K562 (cell line): ENCODE measurements around the gene BAK1. TPM values are rescaled to one million over a fixed set of nuclear protein-coding genes. Genes with fewer than 3 reads are reported as not detected.

Experiments used
- ATAC-seq: fragments of 200-7000 bp; cut with Tn5 transposase; 3 replicates; pipeline ENCODE4 v1.9.1; 2020; ENCODE audit warnings: moderate library complexity
- BruUV-seq: library from RNA; stranded (reverse); fragments of 400-500 nt; replicated peaks from 2 replicates; lab custom pipeline; 2021; lab: Mats Ljungman, UMichigan
- CTCF ChIA-PET: fragments of 300-600 bp; formaldehyde crosslinking; extraction: SDS; loops from one replicate; lab custom pipeline; 2021; ENCODE audit warnings: low intra/inter-chr PET ratio; lab: Yijun Ruan, JAX
- POLR2A ChIA-PET: fragments of 300-600, 350-650 bp; sonication (Branson Sonifier 250); formaldehyde crosslinking; extraction: SDS; loops from one replicate; lab custom pipeline; 2021; ENCODE audit warnings: antibody characterized with exemption, inconsistent platforms; lab: Yijun Ruan, JAX
- DNase-seq, 4 experiments: peaks; one replicate each; pipeline versions ENCODE4 v3.0.0 to v3.0.0-alpha.2; 2011 to 2018; ENCODE audit warnings: low spot score in 3 of 4, mixed read lengths in 3 of 4; ENCODE audit errors: extremely low read depth in 1 of 4
- FAIRE-seq: peaks from 2 replicates; lab custom pipeline; 2011; peaks lifted over from hg19 to GRCh38; lab: Jason Lieb, UNC
- H2AFZ ChIP-seq: 2 replicates; pipeline ENCODE4 v1.6.0; 2011; ENCODE audit warnings: low read depth, low read length, control low read depth, inconsistent platforms
- H3K27ac ChIP-seq: fragments of 200-600 bp; 3 replicates; pipeline ENCODE4 v1.8.0; 2011; ENCODE audit warnings: low read depth, mild to moderate bottlenecking, control low read depth, inconsistent platforms, low read length, moderate library complexity, mixed read lengths; ENCODE audit errors: extremely low read depth
- H3K27me3 ChIP-seq, 2 experiments: fragments of 300-600 bp in 1 of 2; 2 replicates in 1 of 2; 3 replicates in 1 of 2; pipeline versions ENCODE4 v1.6.0 to v1.8.0; 2011; ENCODE audit warnings: inconsistent platforms in 2 of 2, low read length in 2 of 2, mild to moderate bottlenecking in 1 of 2, mixed read lengths in 1 of 2, moderate library complexity in 1 of 2; ENCODE audit not compliant: control insufficient read depth in 2 of 2, insufficient read depth in 2 of 2
- H3K36me3 ChIP-seq: fragments of 300-600 bp; 3 replicates; pipeline ENCODE4 v1.8.0; 2011; ENCODE audit warnings: mild to moderate bottlenecking, low read length, inconsistent platforms; ENCODE audit not compliant: control insufficient read depth, insufficient read depth
- H3K4me1 ChIP-seq, 2 experiments: fragments of 200-600 bp in 1 of 2; replicated peaks in 1 of 2; 2 replicates in 1 of 2; 3 replicates in 1 of 2; pipeline versions ENCODE4 v1.5.1 to v1.8.0; 2011; ENCODE audit warnings: inconsistent platforms in 2 of 2, low read length in 2 of 2, mild to moderate bottlenecking in 1 of 2, mixed read lengths in 1 of 2, moderate library complexity in 1 of 2; ENCODE audit not compliant: control insufficient read depth in 2 of 2, insufficient read depth in 2 of 2
- H3K4me2 ChIP-seq: 2 replicates; pipeline ENCODE4 v1.6.1; 2011; ENCODE audit warnings: low read length, control low read depth, inconsistent platforms, mixed read lengths; ENCODE audit not compliant: insufficient read depth
- H3K4me3 ChIP-seq: fragments of 200-600 bp; sonication (generic), shearing (Covaris generic); 2 replicates; pipeline ENCODE4 v1.5.1; 2016; ENCODE audit warnings: control low read depth, inconsistent platforms
- H3K79me2 ChIP-seq: fragments of 200-600 bp; 3 replicates; pipeline ENCODE4 v1.8.0; 2011; ENCODE audit warnings: low read length, inconsistent platforms; ENCODE audit not compliant: control insufficient read depth, insufficient read depth
- H3K9ac ChIP-seq, 2 experiments: 2 replicates each; pipeline versions ENCODE4 v1.6.0 to v1.6.1; 2011; ENCODE audit warnings: low read depth in 2 of 2, low read length in 2 of 2, control low read depth in 1 of 2, inconsistent platforms in 1 of 2, mild to moderate bottlenecking in 1 of 2, mixed read lengths in 1 of 2; ENCODE audit not compliant: insufficient read depth in 1 of 2
- H3K9me1 ChIP-seq: one replicate; pipeline ENCODE4 v1.6.0; 2011; ENCODE audit warnings: inconsistent platforms, mild to moderate bottlenecking, low read length, moderate library complexity; ENCODE audit not compliant: control insufficient read depth, insufficient read depth
- H3K9me3 ChIP-seq: replicated peaks from 2 replicates; pipeline ENCODE4 v1.5.1; 2011; ENCODE audit warnings: low read depth, low read length, inconsistent platforms; ENCODE audit not compliant: control insufficient read depth, insufficient read depth
- H4K20me1 ChIP-seq: replicated peaks from 2 replicates; pipeline ENCODE4 v1.6.1; 2011; ENCODE audit warnings: low read length, inconsistent platforms, mixed read lengths; ENCODE audit not compliant: control insufficient read depth, insufficient read depth
- BMI1 ChIP-seq: fragments of 150-350 bp; IDR thresholded peaks from 2 replicates; pipeline ENCODE4 v1.6.1; 2014; ENCODE audit warnings: low read length
- CBFB ChIP-seq: sonication (generic); formaldehyde crosslinking; IDR thresholded peaks from 2 replicates; pipeline ENCODE4 v1.4.0; 2020; ENCODE audit warnings: mild to moderate bottlenecking, missing genetic modification reagents
- CBX2 ChIP-seq: fragments of 200-600 bp; sonication (generic); IDR thresholded peaks from one replicate; pipeline ENCODE4 v1.6.1; 2012; ENCODE audit warnings: mild to moderate bottlenecking, low read length, inconsistent platforms; ENCODE audit not compliant: insufficient read depth, poor library complexity, severe bottlenecking
- GTF2F1 ChIP-seq: IDR thresholded peaks from 2 replicates; pipeline ENCODE4 v1.6.1; 2011; ENCODE audit warnings: low read depth, low read length, improper control_type of control experiment
- MIER1 ChIP-seq: fragments of 450-650 bp; IDR thresholded peaks from 2 replicates; pipeline ENCODE4 v1.6.1; 2016; ENCODE audit warnings: antibody characterized with exemption, mild to moderate bottlenecking, low read depth
- POU5F1 ChIP-seq: fragments of 150-350 bp; IDR thresholded peaks from 2 replicates; pipeline ENCODE4 v1.6.1; 2014; ENCODE audit warnings: borderline replicate concordance, low read length, low read depth, mild to moderate bottlenecking; ENCODE audit not compliant: partially characterized antibody
- TRIM28 ChIP-seq: fragments of 450-650 bp; IDR thresholded peaks from 2 replicates; pipeline ENCODE4 v1.6.1; 2017
- ZFP30 ChIP-seq: fragments of 250-450 bp; sonication (Bioruptor Pico); IDR thresholded peaks from 2 replicates; pipeline ENCODE4 v1.8.0; 2022; ENCODE audit warnings: moderate library complexity, mild to moderate bottlenecking, inconsistent platforms, borderline replicate concordance
- ZNF354B ChIP-seq: fragments of 250-450 bp; sonication (Bioruptor Pico); IDR thresholded peaks from 2 replicates; pipeline ENCODE4 v1.4.0; 2020
- WGBS: fragments of 100-300 bp; shearing (Covaris generic); methylation state at CpG from one replicate; pipeline ENCODE4 v1.1.6; 2016; ENCODE audit warnings: low coverage, mixed read lengths; ENCODE audit not compliant: insufficient coverage; ENCODE audit errors: missing lambda C conversion rate; 5-methylcytosine and 5-hydroxymethylcytosine counted together
- in situ Hi-C: fragments of 300-500 bp; cut with MboI; formaldehyde crosslinking; loops from 4 replicates; pipeline ENCODE4 v1.15.0; 2018; ENCODE audit warnings: inconsistent platforms, mixed read lengths
- intact Hi-C: fragments of 100-400 bp; cut with micrococcal nuclease; formaldehyde crosslinking; loops from 2 replicates; pipeline ENCODE4 v1.14.2; 2022
- polyA plus RNA-seq, 8 experiments: library from polyadenylated mRNA; depleted of rRNA in 4 of 8; stranded (reverse) in 5 of 8; unstranded in 3 of 8; fragments of >200 nt; fragmentation: Nextera tagmentation in 2 of 8; fragmentation: Illumina TruSeq in 1 of 8; extraction: Ambion mirVana in 2 of 8; extraction: Trizol in 1 of 8; gene quantifications; 2 replicates each; pipeline versions ENCODE4 v1.2.1 to v1.2.3, GENCODE V29; 2011 to 2014; ENCODE audit warnings: inconsistent platforms in 1 of 8, missing spikeins in 1 of 8
- total RNA-seq, 7 experiments: library from RNA; depleted of rRNA in 6 of 7; stranded (reverse); fragments of >200 nt in 6 of 7; fragmentation: Illumina TruSeq in 2 of 7; extraction: Trizol in 2 of 7; gene quantifications; 2 replicates each; pipeline versions ENCODE4 v1.2.1 to v1.2.3, GENCODE V29; 2011 to 2021; ENCODE audit warnings: low replicate concordance in 1 of 7
- TF ChIP-seq, protein P1 (sequence below): fragments of 250-450 bp; sonication (Bioruptor Pico); IDR thresholded peaks from 2 replicates; pipeline ENCODE4 v1.5.0; 2022; ENCODE audit warnings: mild to moderate bottlenecking
- TF ChIP-seq, protein P2 (sequence below): fragments of 250-450 bp; sonication (Bioruptor Pico); IDR thresholded peaks from 2 replicates; pipeline ENCODE4 v1.5.0; 2020; ENCODE audit warnings: mild to moderate bottlenecking, borderline replicate concordance

Gene BAK1
- total and polyA plus RNA-seq, 9 of the 15 experiments (the other 6 are each of a cell fraction or from before 2014, with no cell fraction given), result 5.4 to 30.7 (median 18.9) TPM

DNA sequence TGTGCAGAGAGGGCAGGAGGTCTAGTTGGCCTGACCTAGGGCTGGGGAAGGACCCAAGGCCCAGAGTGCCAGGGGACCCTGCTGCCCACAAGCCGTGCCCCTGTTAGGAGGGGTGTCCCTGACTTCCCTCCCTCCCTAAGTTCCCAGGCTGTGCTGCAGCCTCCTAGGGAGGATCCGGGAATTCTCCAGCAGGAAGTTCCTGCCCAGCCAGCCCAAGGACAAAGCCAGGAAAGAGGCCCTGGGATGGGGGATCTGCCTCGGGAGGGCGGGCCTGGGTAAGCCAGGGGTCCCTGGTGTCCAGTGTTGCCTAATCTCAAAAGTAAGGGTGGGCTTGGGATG is 9.3 kb upstream of the BAK1 start:
- Histone ChIP-seq H3K4me3 (no peak overlapping the region), H3K27me3 (no peaks in the 10 kb centered on the region), H3K9me3 (no peaks in the 10 kb centered on the region), H3K27ac (no peak overlapping the region), H3K79me2 (no peaks in the 10 kb centered on the region), H3K4me1 (peaks cover 18 to 32% of the 10 kb centered on the region in 2 experiments), H3K4me2 (no peak overlapping the region), H2AFZ (no peak overlapping the region), H4K20me1 (no peaks in the 10 kb centered on the region), H3K9ac (no peak overlapping the region; a peak in 1 of 4 replicates), H3K36me3 (no peaks in the 10 kb centered on the region), H3K9me1 (peaks cover 2% of the 10 kb centered on the region)
- BruUV-seq, result no TSS peak
- FAIRE-seq (no peak), DNase-seq (no peak), ATAC-seq (no peak)
- in situ Hi-C loops (loop anchor here (5.0 to 10.0 kb wide), 3 partner anchors 113 to 415 kb away; no protein-coding TSS in a partner anchor), intact Hi-C loops (loop anchor here (1.0 kb wide), 1 partner anchor 111 kb away; no protein-coding TSS in a partner anchor)
- 29% methylated on average over 4 of the region's 4 CpGs for WGBS
- ChIA-PET POLR2A (no interaction called here), CTCF (interaction anchor here (0.7 to 3.9 kb wide), 6 partner anchors 44 to 173 kb away, joined by 3 to 60 read pairs (median 5); no protein-coding TSS in a partner anchor)
- TF ChIP-seq TRIM28 (no peak), CBFB (CRISPR knock-in tag) (0 out of 2 replicates have a peak, but pooled peaks have one; percentile 9)

DNA sequence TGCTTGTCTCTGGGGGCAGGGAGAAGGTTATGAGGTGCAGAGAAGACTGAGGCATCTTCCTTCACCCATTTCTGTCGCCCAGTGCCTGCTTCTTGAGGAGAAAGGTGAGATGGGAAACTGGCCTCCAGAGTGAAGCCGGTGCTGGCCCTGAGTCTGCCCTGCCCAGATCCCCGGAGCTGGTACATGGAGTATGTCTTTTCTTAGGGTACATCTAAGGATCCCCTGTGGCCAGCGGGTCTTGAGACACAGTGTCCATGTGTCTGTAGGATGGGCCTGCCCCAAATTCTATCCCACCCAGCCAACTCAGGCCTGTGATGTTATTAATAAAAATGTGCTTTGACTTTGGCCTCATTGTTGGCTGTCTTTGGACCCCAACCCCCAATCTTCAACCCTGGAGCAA is 8.8 kb upstream of the BAK1 start:
- DNase-seq (no peak), ATAC-seq (no peak), FAIRE-seq (no peak)
- H3K27ac ChIP-seq, result no peak overlapping the region
- no peak overlapping the region for H3K9ac ChIP-seq
- CTCF ChIA-PET, result interaction anchor here (0.7 to 3.9 kb wide), 4 partner anchors 44 to 173 kb away, joined by 3 to 60 read pairs (median 12); no protein-coding TSS in a partner anchor
- no peaks in the 10 kb centered on the region for H3K36me3 ChIP-seq
- no peaks in the 10 kb centered on the region for H3K27me3 ChIP-seq
- POLR2A ChIA-PET, result no interaction called here
- peaks cover 2% of the 10 kb centered on the region for H3K9me1 ChIP-seq
- in situ Hi-C loops (loop anchor here (5.0 to 10.0 kb wide), 3 partner anchors 113 to 416 kb away; no protein-coding TSS in a partner anchor), intact Hi-C loops (loop anchor here (1.0 kb wide), 1 partner anchor 111 kb away; no protein-coding TSS in a partner anchor)
- no peaks in the 10 kb centered on the region for H4K20me1 ChIP-seq
- peaks cover 18 to 34% of the 10 kb centered on the region in 2 experiments for H3K4me1 ChIP-seq
- no peak overlapping the region for H3K4me2 ChIP-seq
- WGBS, result 39% methylated on average over 4 of the region's 4 CpGs
- H3K9me3 ChIP-seq, result no peaks in the 10 kb centered on the region
- H2AFZ ChIP-seq, result no peak overlapping the region
- H3K79me2 ChIP-seq, result no peaks in the 10 kb centered on the region
- no peak overlapping the region for H3K4me3 ChIP-seq
- no TSS peak for BruUV-seq
- TF ChIP-seq GTF2F1 (no peak), CBX2 (no peak), MIER1 (no peak), ZNF354B (CRISPR knock-in tag) (no peak), POU5F1 (no peak), ZFP30 (CRISPR knock-in tag) (no peak), BMI1 (no peak)
- TF ChIP-seq, protein P1, sequence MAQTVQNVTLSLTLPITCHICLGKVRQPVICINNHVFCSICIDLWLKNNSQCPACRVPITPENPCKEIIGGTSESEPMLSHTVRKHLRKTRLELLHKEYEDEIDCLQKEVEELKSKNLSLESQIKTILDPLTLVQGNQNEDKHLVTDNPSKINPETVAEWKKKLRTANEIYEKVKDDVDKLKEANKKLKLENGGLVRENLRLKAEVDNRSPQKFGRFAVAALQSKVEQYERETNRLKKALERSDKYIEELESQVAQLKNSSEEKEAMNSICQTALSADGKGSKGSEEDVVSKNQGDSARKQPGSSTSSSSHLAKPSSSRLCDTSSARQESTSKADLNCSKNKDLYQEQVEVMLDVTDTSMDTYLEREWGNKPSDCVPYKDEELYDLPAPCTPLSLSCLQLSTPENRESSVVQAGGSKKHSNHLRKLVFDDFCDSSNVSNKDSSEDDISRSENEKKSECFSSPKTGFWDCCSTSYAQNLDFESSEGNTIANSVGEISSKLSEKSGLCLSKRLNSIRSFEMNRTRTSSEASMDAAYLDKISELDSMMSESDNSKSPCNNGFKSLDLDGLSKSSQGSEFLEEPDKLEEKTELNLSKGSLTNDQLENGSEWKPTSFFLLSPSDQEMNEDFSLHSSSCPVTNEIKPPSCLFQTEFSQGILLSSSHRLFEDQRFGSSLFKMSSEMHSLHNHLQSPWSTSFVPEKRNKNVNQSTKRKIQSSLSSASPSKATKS, result no peak
- TF ChIP-seq, protein P2, sequence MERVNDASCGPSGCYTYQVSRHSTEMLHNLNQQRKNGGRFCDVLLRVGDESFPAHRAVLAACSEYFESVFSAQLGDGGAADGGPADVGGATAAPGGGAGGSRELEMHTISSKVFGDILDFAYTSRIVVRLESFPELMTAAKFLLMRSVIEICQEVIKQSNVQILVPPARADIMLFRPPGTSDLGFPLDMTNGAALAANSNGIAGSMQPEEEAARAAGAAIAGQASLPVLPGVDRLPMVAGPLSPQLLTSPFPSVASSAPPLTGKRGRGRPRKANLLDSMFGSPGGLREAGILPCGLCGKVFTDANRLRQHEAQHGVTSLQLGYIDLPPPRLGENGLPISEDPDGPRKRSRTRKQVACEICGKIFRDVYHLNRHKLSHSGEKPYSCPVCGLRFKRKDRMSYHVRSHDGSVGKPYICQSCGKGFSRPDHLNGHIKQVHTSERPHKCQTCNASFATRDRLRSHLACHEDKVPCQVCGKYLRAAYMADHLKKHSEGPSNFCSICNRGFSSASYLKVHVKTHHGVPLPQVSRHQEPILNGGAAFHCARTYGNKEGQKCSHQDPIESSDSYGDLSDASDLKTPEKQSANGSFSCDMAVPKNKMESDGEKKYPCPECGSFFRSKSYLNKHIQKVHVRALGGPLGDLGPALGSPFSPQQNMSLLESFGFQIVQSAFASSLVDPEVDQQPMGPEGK (CRISPR knock-in tag), result no peak
